ENCODE data around the gene ABCB1. TPM values are rescaled to one million over a fixed set of nuclear protein-coding genes. Genes with fewer than 3 reads are reported as not detected.

ABCB1 gene
- total RNA-seq: 100 to 1,000 TPM in 1 of 2 donors, 10 to 100 TPM in 1; 22.2 to 136 TPM

DNA sequence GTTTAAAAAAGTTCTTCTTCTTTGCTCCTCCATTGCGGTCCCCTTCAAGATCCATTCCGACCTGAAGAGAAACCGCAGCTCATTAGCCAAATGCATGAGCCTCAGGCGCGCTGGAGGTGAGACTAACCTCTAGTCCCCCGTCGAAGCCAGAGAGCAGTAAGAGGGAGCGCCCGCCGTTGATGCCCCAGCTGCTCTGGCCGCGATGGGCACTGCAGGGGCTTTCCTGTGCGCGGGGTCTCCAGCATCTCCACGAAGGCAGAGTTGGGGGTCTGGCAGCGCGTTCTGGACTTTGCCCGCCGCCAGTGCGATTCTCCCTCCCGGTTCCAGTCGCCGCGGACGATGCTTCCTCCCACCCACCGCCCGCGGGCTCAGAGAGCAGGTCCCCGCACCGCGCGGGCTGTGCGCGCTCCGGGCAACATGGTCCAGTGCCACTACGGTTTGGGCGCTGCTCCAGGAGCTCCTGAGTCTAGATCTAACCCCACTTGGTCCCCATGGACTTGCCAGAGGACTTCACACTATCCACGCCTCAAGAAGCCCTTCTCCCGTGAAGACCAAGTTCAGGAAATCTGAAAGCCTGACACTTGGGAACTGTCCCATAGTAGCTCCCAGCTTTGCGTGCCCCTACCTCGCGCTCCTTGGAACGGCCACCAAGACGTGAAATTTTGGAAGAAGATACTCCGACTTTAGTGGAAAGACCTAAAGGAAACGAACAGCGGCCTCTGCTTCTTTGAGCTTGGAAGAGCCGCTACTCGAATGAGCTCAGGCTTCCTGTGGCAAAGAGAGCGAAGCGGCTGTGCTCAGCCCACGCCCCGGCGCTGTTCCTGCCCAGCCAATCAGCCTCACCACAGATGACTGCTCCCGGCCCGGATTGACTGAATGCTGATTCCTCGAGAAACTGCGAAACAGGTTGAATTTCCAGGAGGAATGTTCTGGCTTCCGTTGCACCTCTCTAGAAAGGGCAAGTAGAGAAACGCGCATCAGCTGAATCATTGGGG, at the start of gene ABCB1:
Gene ABCB1 (minus strand): TSS at position 755 of the 995 bp plus-strand sequence. CDS start 700 bp downstream, at position 55.
- TF ChIP-seq, protein P1, sequence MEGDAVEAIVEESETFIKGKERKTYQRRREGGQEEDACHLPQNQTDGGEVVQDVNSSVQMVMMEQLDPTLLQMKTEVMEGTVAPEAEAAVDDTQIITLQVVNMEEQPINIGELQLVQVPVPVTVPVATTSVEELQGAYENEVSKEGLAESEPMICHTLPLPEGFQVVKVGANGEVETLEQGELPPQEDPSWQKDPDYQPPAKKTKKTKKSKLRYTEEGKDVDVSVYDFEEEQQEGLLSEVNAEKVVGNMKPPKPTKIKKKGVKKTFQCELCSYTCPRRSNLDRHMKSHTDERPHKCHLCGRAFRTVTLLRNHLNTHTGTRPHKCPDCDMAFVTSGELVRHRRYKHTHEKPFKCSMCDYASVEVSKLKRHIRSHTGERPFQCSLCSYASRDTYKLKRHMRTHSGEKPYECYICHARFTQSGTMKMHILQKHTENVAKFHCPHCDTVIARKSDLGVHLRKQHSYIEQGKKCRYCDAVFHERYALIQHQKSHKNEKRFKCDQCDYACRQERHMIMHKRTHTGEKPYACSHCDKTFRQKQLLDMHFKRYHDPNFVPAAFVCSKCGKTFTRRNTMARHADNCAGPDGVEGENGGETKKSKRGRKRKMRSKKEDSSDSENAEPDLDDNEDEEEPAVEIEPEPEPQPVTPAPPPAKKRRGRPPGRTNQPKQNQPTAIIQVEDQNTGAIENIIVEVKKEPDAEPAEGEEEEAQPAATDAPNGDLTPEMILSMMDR (IDR thresholded peaks at IDR 0.05): no peak
- Histone ChIP-seq H3K9me3 (no peaks in the 10 kb centered on the region), H3K4me3 (peak within 1 kb of the TSS; percentile 46), H3K27ac (no peak within 1 kb of the TSS), H3K9ac (ENCODE audit: low read depth in 2 of 2, low read length in 2 of 2) (peak within 1 kb of the TSS; percentile 65 to 70), H3K4me1 (no peaks in the 10 kb centered on the region), H3K36me3 (no peaks in the 10 kb centered on the region), H3K27me3 (no peaks in the 10 kb centered on the region)
- peak; percentile 85 for DNase-seq
- intact Hi-C loops (cut with DNase I): no loop called here

DNA sequence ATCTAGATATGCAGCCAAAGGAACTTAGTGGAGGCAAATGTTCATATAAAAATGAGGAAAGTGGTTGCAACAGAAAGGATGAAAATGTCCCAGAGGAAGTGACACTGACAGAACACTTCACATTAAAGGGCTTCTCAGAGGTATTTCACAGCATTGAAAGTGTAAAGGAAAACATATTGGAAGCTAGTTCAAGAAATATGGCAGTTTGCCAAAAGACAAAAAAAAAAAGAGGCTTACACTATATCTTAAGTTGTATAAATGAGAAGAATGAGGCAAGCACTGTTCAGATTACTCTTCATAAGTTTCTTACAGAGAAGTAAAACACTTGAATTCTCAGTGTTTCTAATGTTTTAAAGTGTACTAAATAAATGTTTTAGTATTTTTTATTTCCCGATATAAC, 47.6 kb upstream of the ABCB1 start:
- Histone ChIP-seq H3K9ac (ENCODE audit: low read depth in 2 of 2, low read length in 2 of 2) (no peak overlapping the region), H3K27ac (no peak overlapping the region), H3K4me1 (no peaks in the 10 kb centered on the region), H3K9me3 (no peaks in the 10 kb centered on the region), H3K36me3 (no peaks in the 10 kb centered on the region), H3K4me3 (no peak overlapping the region), H3K27me3 (no peaks in the 10 kb centered on the region)
- TF ChIP-seq, protein P1 (IDR thresholded peaks at IDR 0.05): no peak
- intact Hi-C loops (cut with DNase I): no loop called here
- DNase-seq: no peak

DNA sequence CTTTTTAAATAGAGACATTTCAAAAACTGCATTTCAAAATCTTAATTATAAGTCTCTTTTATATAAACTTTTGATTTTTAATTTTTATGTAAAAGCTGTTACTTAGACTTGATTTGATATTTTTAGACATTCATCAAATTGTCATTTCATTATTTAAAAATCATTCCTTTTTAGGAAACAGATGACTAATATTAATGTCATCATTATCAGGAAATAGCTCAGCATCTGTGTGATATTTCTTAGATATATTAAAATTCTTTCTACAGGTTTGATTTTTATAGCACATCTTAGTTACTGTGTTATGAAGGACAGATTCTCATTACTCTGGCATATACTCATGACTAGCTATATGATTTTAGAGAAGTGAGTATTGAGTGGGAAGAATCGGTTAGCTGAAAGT, 44.8 kb upstream of the ABCB1 start:
- intact Hi-C loops (cut with DNase I): no loop called here
- no peak overlapping the region for H3K27ac ChIP-seq
- H3K4me1 ChIP-seq: no peaks in the 10 kb centered on the region
- TF ChIP-seq, protein P1 (IDR thresholded peaks at IDR 0.05): no peak
- H3K27me3 ChIP-seq: no peaks in the 10 kb centered on the region
- no peak for DNase-seq
- no peaks in the 10 kb centered on the region for H3K9me3 ChIP-seq
- H3K4me3 ChIP-seq: no peak overlapping the region
- no peaks in the 10 kb centered on the region for H3K36me3 ChIP-seq
- no peak overlapping the region for H3K9ac ChIP-seq (ENCODE audit: low read depth in 2 of 2, low read length in 2 of 2)

DNA sequence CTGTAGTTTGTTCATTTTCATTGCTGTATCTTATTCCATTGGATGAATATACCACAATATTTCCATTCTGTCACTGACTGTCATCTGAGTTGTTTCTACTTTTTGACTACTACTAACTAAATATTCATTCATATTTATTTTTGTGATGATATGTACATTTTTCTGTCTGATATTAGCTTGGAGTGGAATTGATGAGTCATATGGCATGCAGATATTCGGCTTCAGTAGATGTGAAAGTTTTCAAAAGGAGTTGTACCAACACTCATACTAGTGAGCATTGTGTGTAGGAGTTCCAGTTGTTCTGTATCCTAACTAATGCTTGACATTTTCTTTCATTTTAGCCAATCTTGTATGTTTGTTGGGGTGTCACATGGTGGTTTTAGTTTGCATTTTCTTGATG, 35.2 kb upstream of the ABCB1 start:
- TF ChIP-seq, protein P1 (IDR thresholded peaks at IDR 0.05): no peak
- DNase-seq: no peak
- Histone ChIP-seq H3K4me1 (no peaks in the 10 kb centered on the region), H3K9ac (ENCODE audit: low read depth in 2 of 2, low read length in 2 of 2) (no peak overlapping the region), H3K36me3 (no peaks in the 10 kb centered on the region), H3K27me3 (no peaks in the 10 kb centered on the region), H3K4me3 (no peak overlapping the region), H3K9me3 (no peaks in the 10 kb centered on the region), H3K27ac (no peak overlapping the region)
- intact Hi-C loops (cut with DNase I): no loop called here

DNA sequence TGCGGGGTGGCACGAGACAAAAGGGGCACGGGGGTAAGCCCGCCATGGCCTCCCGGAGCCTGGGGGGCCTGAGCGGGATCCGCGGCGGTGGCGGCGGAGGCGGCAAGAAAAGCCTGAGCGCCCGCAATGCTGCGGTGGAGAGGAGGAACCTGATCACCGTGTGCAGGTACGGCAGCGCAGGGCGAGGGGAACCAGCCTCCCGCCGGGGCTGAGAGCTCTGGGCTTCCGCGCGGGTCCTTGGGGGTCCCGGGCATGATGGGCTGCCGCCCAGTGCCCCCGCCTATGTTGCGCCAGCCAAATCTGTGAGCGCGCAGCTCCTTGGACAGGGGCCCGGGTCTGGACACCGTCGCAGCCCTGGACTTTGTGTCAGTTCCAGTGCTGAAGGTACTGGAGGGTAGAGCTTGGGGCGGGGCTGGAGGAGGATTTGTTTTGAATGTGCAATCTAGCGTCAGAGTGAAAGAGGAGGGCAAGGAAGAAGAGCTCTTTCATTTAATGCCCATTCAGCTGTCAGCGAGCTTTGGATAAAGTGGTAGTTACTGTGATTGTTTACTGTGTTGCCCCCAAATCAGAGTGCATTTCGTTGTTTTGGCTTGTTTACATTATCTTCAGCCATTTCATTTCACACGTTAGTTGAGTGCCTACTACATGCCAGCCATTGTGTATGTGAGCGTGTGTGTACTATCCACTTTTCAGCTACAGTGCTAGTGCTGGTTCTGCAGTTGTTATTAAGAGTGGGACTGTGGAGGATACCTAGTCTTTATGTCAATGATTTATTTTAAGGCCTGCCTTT, 28.3 kb upstream of the ABCB1 start:
- H3K4me3 ChIP-seq: peak overlapping the region; percentile 48
- DNase-seq: peak; percentile 67
- H3K27ac ChIP-seq: peak overlapping the region; percentile 55
- TF ChIP-seq, protein P1 (IDR thresholded peaks at IDR 0.05): no peak
- H3K36me3 ChIP-seq: no peaks in the 10 kb centered on the region
- H3K4me1 ChIP-seq: no peaks in the 10 kb centered on the region
- H3K27me3 ChIP-seq: no peaks in the 10 kb centered on the region
- H3K9me3 ChIP-seq: no peaks in the 10 kb centered on the region
- peak overlapping the region; percentile 61 to 68 for H3K9ac ChIP-seq (ENCODE audit: low read depth in 2 of 2, low read length in 2 of 2)
- intact Hi-C loops (cut with DNase I): loop anchor here (10.0 kb wide), 1 partner anchor 246 kb away; the partner anchor contains the start of genes DBF4 and SLC25A40
